HCT116 (cell line): ENCODE results near the gene RPTOR. TPM values are rescaled to one million over a fixed set of nuclear protein-coding genes. Genes with fewer than 3 reads are reported as not detected.

ENCODE experiments used
- ATAC-seq: fragments of 200-7000 bp; cut with Tn5 transposase; 2 replicates; pipeline ENCODE4 v1.9.1; 2020; ENCODE audit warnings: mild to moderate bottlenecking, moderate library complexity
- BruUV-seq: library from RNA; stranded (reverse); fragments of 400-500 nt; replicated peaks from 2 replicates; lab custom pipeline; 2021; lab: Mats Ljungman, UMichigan
- CTCF ChIA-PET: fragments of 300-600 bp; sonication (Branson Sonifier 250); formaldehyde crosslinking; loops from one replicate; lab custom pipeline; 2021; ENCODE audit warnings: antibody characterized with exemption; lab: Charles Lee
- POLR2A ChIA-PET: fragments of 300-600, 350-600 bp; sonication (Branson Sonifier 250); formaldehyde crosslinking; loops from one replicate; lab custom pipeline; 2021; ENCODE audit warnings: antibody characterized with exemption; lab: Charles Lee
- RAD21 ChIA-PET, 2 experiments: fragments of 300-600 bp; sonication (Branson Sonifier 250); formaldehyde crosslinking; loops; one replicate each; lab custom pipeline; 2023; ENCODE audit warnings: low total read pairs in 2 of 2; ENCODE audit not compliant: uncharacterized antibody in 2 of 2, unreplicated experiment in 2 of 2, low non-redundant PET in 1 of 2; lab: Charles Lee
- DNase-seq: peaks from one replicate; pipeline ENCODE4 v3.0.0-alpha.2; 2010; ENCODE audit warnings: low read depth, low spot score
- H2AFZ ChIP-seq: fragments of 200-600 bp; shearing (Covaris generic), sonication (generic); 2 replicates; pipeline ENCODE4 v1.6.1; 2017; ENCODE audit warnings: low read depth, mixed run types, mixed read lengths, antibody characterized with exemption, low read length; ENCODE audit not compliant: poor library complexity, severe bottlenecking
- H3K27ac ChIP-seq: 2 replicates; pipeline ENCODE4 v1.5.1; 2012; ENCODE audit warnings: low read depth, low read length
- H3K27me3 ChIP-seq: fragments of 200-600 bp; sonication (generic); 2 replicates; pipeline ENCODE4 v1.6.1; 2016; ENCODE audit warnings: mixed run types, low read length, mixed read lengths; ENCODE audit not compliant: insufficient read depth
- H3K36me3 ChIP-seq, 2 experiments: fragments of 200-500 bp in 1 of 2; fragments of 200-600 bp in 1 of 2; sonication (Bioruptor generic) in 1 of 2; sonication (generic) in 1 of 2; 2 replicates each; pipeline versions ENCODE4 v1.5.1 to v1.6.1; 2014 to 2016; ENCODE audit warnings: low read length in 2 of 2, inconsistent platforms in 1 of 2, mixed read lengths in 1 of 2, mixed run types in 1 of 2; ENCODE audit not compliant: insufficient read depth in 2 of 2, control insufficient read depth in 1 of 2
- H3K4me1 ChIP-seq, 2 experiments: fragments of 200-600 bp in 1 of 2; sonication (generic) in 1 of 2; 2 replicates each; pipeline versions ENCODE4 v1.5.1 to v1.6.1; 2012 to 2017; ENCODE audit warnings: low read length in 2 of 2, inconsistent platforms in 1 of 2, mild to moderate bottlenecking in 1 of 2, mixed read lengths in 1 of 2, mixed run types in 1 of 2, moderate library complexity in 1 of 2; ENCODE audit not compliant: insufficient read depth in 2 of 2, control insufficient read depth in 1 of 2
- H3K4me2 ChIP-seq: fragments of 200-600 bp; sonication (generic); 2 replicates; pipeline ENCODE4 v1.6.1; 2017; ENCODE audit warnings: mixed run types, low read length, mixed read lengths
- H3K4me3 ChIP-seq, 2 experiments: fragments of 200-600 bp in 1 of 2; sonication (generic) in 1 of 2; replicated peaks in 1 of 2; 2 replicates each; pipeline ENCODE4 v1.5.1; 2011 to 2016; ENCODE audit warnings: low read length in 2 of 2, control low read depth in 1 of 2, low read depth in 1 of 2, mild to moderate bottlenecking in 1 of 2, mixed read lengths in 1 of 2, mixed run types in 1 of 2
- H3K79me2 ChIP-seq: fragments of 200-600 bp; sonication (generic); 2 replicates; pipeline ENCODE4 v1.6.1; 2017; ENCODE audit warnings: mild to moderate bottlenecking, mixed run types, low read length, moderate library complexity, mixed read lengths; ENCODE audit not compliant: insufficient read depth
- H3K9ac ChIP-seq: fragments of 200-600 bp; sonication (generic); 2 replicates; pipeline ENCODE4 v1.6.1; 2016; ENCODE audit warnings: low read length, mixed read lengths
- H3K9me2 ChIP-seq: fragments of 200-600 bp; sonication (generic), shearing (Covaris generic); 2 replicates; pipeline ENCODE4 v1.6.1; 2017; ENCODE audit warnings: mixed run types, mild to moderate bottlenecking, moderate library complexity; ENCODE audit not compliant: insufficient read depth
- H3K9me3 ChIP-seq, 2 experiments: fragments of 200-500 bp in 1 of 2; fragments of 200-600 bp in 1 of 2; sonication (Bioruptor generic) in 1 of 2; sonication (generic) in 1 of 2; 2 replicates each; pipeline ENCODE4 v1.6.1; 2014 to 2017; ENCODE audit warnings: low read length in 2 of 2, mixed read lengths in 2 of 2, inconsistent platforms in 1 of 2, low read depth in 1 of 2, mild to moderate bottlenecking in 1 of 2, mixed run types in 1 of 2, moderate library complexity in 1 of 2; ENCODE audit not compliant: control insufficient read depth in 1 of 2, insufficient read depth in 1 of 2
- H4K20me1 ChIP-seq: fragments of 200-600 bp; sonication (generic), shearing (Covaris generic); 2 replicates; pipeline ENCODE4 v1.6.1; 2017; ENCODE audit warnings: mixed run types, mild to moderate bottlenecking, moderate library complexity; ENCODE audit not compliant: insufficient read depth
- CEBPB ChIP-seq: IDR thresholded peaks from 2 replicates; pipeline ENCODE4 v1.6.1; 2012; ENCODE audit warnings: low read depth
- ELF1 ChIP-seq: IDR thresholded peaks from 2 replicates; pipeline ENCODE4 v1.6.1; 2012; ENCODE audit warnings: low read depth, borderline replicate concordance
- SRF ChIP-seq: IDR thresholded peaks from 2 replicates; pipeline ENCODE4 v1.6.1; 2012; ENCODE audit warnings: low read depth
- ZFX ChIP-seq: fragments of 450-650 bp; IDR thresholded peaks from 2 replicates; pipeline ENCODE4 v1.6.1; 2017
- intact Hi-C: fragments of 100-400 bp; cut with micrococcal nuclease; formaldehyde crosslinking; loops from 2 replicates; pipeline ENCODE4 v1.10.0; 2022
- total RNA-seq: library from RNA; stranded (reverse); gene quantifications from one replicate; pipeline ENCODE4 v1.2.1, GENCODE V29; 2021; ENCODE audit not compliant: unreplicated experiment

Gene RPTOR
- total RNA-seq, 1 experiment from 2014 or later = 69.5 TPM

DNA sequence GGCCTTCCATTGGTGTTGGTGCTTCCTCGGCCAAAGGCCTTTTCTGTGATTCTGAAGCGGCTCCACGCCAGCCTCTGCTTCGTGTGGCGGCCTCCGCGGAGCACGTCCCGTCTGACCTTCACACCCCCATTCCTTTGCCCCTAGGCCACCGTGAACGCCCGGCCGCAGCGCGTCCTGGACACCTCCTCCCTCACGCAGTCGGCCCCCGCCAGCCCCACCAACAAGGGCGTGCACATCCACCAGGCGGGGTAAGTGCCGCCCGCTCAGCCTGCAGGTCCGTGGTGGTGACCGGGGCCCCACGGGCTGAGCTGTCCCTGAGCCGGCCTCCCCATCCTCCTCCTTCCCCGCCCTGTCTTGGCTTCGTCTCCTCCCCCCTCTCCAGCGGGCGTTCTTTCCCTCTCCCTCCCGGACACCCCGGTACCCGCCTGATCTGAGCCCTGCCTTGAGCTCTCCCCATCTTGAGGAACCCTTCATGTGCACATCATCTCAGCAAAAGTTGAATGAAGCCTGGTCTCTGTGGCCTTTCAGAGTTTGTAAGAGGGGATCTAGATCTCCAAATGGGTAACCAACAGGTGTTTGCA lies 378.0 kb downstream of the RPTOR start:
- Histone ChIP-seq H3K9me2 (no peaks in the 10 kb centered on the region), H3K4me1 (no peaks in the 10 kb centered on the region), H3K4me3 (no peak overlapping the region), H2AFZ (no peak overlapping the region), H3K79me2 (no peaks in the 10 kb centered on the region), H3K9ac (no peak overlapping the region), H3K9me3 (no peaks in the 10 kb centered on the region), H3K27ac (no peak overlapping the region), H3K36me3 (peaks cover 8 to 12% of the 10 kb centered on the region in 2 experiments; a peak in 2 of 4 replicates), H3K27me3 (no peaks in the 10 kb centered on the region), H3K4me2 (no peak overlapping the region), H4K20me1 (no peaks in the 10 kb centered on the region)
- RAD21 ChIA-PET = no interaction called here
- intact Hi-C loops = no loop called here
- TF ChIP-seq CEBPB (no peak), ELF1 (no peak)
- CTCF ChIA-PET = no interaction called here
- POLR2A ChIA-PET = no interaction called here
- no peak for DNase-seq
- no TSS peak for BruUV-seq
- no peak for ATAC-seq

DNA sequence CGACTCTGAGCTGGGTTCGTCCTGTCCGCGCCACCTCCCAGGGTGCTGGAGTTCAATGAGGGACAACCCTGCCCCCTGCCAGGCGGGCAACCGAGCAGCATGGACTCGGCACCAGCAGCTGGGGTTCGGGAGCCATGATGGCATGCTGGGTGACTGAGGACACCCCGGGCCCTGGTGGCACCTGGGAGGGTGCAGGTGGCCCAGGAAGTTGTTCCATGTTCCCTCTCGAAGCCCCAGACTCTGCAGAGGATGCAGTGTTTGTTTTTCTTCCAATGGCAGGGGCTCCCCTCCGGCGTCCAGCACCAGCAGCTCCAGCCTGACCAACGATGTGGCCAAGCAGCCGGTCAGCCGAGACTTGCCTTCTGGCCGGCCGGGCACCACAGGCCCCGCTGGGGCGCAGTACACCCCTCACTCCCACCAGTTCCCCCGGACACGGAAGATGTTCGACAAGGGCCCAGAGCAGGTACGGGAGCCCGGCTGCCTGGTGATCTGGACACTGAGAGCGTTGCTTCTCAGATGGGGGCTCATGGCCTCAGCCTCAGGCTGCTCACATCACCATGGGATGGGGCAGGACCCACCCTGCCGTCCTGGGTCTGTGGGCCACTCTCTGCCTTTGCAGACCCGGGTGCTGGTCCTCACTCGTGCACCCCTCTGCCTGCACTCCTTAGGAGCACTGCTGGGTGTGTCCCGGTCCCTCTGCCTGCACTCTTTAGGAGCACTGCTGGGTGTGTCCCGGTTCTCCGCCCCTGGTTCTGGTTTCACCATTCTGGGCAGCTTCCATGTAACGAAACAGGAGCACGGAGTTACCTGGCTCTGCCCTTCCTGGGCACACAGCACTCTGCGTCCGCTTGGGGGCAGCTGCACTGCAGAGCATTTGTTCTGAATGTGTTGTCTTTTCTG lies 378.8 kb downstream of the RPTOR start:
- ATAC-seq (no peak), DNase-seq (no peak)
- Histone ChIP-seq H3K27me3 (no peaks in the 10 kb centered on the region), H2AFZ (no peak overlapping the region), H3K27ac (no peak overlapping the region), H3K4me1 (no peaks in the 10 kb centered on the region), H3K4me2 (no peak overlapping the region), H4K20me1 (no peaks in the 10 kb centered on the region), H3K79me2 (no peaks in the 10 kb centered on the region), H3K36me3 (peaks cover 8 to 12% of the 10 kb centered on the region in 2 experiments; a peak in 2 of 4 replicates), H3K9me3 (no peaks in the 10 kb centered on the region), H3K4me3 (no peak overlapping the region), H3K9ac (no peak overlapping the region), H3K9me2 (no peaks in the 10 kb centered on the region)
- intact Hi-C loops = no loop called here
- TF ChIP-seq SRF = no peak
- no peak for TF ChIP-seq ZFX
- no TSS peak for BruUV-seq
- RAD21 ChIA-PET = no interaction called here
- CTCF ChIA-PET = no interaction called here
- POLR2A ChIA-PET = no interaction called here
